ENCODE results near the gene PBX3.

DNA sequence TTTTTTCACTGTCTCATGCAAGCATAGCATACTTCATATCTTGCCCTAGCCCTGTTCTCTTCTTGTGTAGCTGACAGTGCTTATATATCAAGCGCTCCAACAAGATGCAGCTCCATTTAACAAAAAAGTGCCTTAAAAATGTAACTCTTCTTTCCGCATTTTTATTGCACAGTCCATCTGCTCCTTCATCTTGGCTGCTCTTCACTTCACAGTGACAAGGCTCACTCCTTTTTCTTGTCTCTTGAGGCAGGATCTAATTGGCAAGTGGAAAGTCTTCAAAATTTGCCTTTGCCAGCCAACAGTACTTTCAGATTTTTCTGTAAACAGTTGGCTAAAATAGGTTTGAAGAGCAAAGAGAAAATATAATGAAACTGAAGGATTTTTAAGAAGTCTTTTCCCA, 161.8 kb downstream of the PBX3 start:
- TF ChIP-seq EZH2 (IDR thresholded peaks at IDR 0.05; ENCODE audit: low read length) = no peak
- TF ChIP-seq, protein P1, sequence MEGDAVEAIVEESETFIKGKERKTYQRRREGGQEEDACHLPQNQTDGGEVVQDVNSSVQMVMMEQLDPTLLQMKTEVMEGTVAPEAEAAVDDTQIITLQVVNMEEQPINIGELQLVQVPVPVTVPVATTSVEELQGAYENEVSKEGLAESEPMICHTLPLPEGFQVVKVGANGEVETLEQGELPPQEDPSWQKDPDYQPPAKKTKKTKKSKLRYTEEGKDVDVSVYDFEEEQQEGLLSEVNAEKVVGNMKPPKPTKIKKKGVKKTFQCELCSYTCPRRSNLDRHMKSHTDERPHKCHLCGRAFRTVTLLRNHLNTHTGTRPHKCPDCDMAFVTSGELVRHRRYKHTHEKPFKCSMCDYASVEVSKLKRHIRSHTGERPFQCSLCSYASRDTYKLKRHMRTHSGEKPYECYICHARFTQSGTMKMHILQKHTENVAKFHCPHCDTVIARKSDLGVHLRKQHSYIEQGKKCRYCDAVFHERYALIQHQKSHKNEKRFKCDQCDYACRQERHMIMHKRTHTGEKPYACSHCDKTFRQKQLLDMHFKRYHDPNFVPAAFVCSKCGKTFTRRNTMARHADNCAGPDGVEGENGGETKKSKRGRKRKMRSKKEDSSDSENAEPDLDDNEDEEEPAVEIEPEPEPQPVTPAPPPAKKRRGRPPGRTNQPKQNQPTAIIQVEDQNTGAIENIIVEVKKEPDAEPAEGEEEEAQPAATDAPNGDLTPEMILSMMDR (optimal IDR thresholded peaks at IDR 0.05 in 1 of 3, IDR thresholded peaks at IDR 0.05 in 1 of 3, conservative IDR thresholded peaks at IDR 0.05 in 1 of 3; ENCODE audit: extremely low read depth in 1 of 3, insufficient read depth in 2 of 3, low read length in 3 of 3) = no peak
